Right lobe of liver (tissue), 4 donors: Measurements from ENCODE around the gene LSM14A.
"Not testable (repeated sequence)": the region's sequence is repeated elsewhere in the genome, so short reads cannot be mapped to it uniquely, and the experiment has no call there.

Experiments
- POLR2A ChIP-seq: fragments of 450-650 bp; IDR thresholded peaks from one replicate; pipeline ENCODE4 v1.6.1; 2017; ENCODE audit warnings: antibody characterized with exemption, mild to moderate bottlenecking
- TF ChIP-seq, protein P1 (sequence below), 4 donors: fragments of 200-600 bp in 3 of 4; fragments of 450-650 bp in 1 of 4; IDR thresholded peaks; one replicate each; pipeline versions ENCODE4 v1.5.1 to v1.8.0; 2016 to 2022; ENCODE audit warnings: antibody characterized with exemption in 4 of 4, mild to moderate bottlenecking in 2 of 4
- donor health status: DM: no; HTN: no; CAD: no.
- donor health status: DM: no; HTN: no; CAD: no.
- donor health status: DM: no; HTN: yes; CAD: no.

DNA sequence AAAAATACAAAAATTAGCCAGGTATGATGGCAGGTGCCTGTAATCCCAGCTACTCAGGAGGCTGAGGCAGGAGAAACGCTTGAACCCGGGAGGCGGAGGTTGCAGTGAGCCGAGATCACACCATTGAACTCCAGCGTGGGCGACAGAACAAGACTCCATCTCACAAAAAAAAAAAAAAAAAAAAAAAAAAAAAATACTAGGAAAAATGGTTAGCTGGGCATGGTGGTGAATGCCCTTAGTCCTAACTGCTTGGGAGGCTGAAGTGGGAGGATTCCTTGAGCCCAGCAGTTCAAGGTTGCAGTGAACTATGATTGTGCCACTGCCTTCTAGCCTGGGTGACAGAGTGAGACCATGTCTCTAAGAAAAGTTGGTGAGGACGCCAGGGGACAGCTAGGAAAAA lies 33.0 kb downstream of the LSM14A start:
- TF ChIP-seq, protein P1, sequence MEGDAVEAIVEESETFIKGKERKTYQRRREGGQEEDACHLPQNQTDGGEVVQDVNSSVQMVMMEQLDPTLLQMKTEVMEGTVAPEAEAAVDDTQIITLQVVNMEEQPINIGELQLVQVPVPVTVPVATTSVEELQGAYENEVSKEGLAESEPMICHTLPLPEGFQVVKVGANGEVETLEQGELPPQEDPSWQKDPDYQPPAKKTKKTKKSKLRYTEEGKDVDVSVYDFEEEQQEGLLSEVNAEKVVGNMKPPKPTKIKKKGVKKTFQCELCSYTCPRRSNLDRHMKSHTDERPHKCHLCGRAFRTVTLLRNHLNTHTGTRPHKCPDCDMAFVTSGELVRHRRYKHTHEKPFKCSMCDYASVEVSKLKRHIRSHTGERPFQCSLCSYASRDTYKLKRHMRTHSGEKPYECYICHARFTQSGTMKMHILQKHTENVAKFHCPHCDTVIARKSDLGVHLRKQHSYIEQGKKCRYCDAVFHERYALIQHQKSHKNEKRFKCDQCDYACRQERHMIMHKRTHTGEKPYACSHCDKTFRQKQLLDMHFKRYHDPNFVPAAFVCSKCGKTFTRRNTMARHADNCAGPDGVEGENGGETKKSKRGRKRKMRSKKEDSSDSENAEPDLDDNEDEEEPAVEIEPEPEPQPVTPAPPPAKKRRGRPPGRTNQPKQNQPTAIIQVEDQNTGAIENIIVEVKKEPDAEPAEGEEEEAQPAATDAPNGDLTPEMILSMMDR (IDR thresholded peaks at IDR 0.05) = not testable (repeated sequence)
- not testable (repeated sequence) for TF ChIP-seq POLR2A
